GM19395 (cell line): ENCODE measurements around the gene UBE2E1.

Source experiments
- ATAC-seq: cut with Tn5 transposase; IDR thresholded peaks from one replicate; pipeline ENCODE4 v1.9.1; 2021; ENCODE audit warnings: mild to moderate bottlenecking, moderate library complexity; ENCODE audit not compliant: unreplicated experiment

The UBE2E1 gene

GRCh38 chr3:23817508-23818223 is 11.9 kb downstream of the UBE2E1 start:
- ATAC-seq = no peak

- ATAC-seq = peak; percentile 65
Observed at GRCh38 chr3:23819599-23820360, 14.0 kb downstream of the UBE2E1 start.

GRCh38 chr3:23820888-23821287 is 15.1 kb downstream of the UBE2E1 start:
- ATAC-seq = no peak

GRCh38 chr3:23821858-23822257 is 16.1 kb downstream of the UBE2E1 start:
- no peak for ATAC-seq

GRCh38 chr3:23822559-23822958 is 16.8 kb downstream of the UBE2E1 start:
- ATAC-seq = no peak

GRCh38 chr3:23823620-23824019 is 17.9 kb downstream of the UBE2E1 start:
- ATAC-seq = no peak

GRCh38 chr3:23824699-23825444 is 19.1 kb downstream of the UBE2E1 start:
- no peak for ATAC-seq

GRCh38 chr3:23825802-23826201 is 20.0 kb downstream of the UBE2E1 start:
- no peak for ATAC-seq

GRCh38 chr3:23826382-23827064 is 20.8 kb downstream of the UBE2E1 start:
- no peak for ATAC-seq

- peak; percentile 69 for ATAC-seq
Observed at GRCh38 chr3:23829242-23829934, 23.6 kb downstream of the UBE2E1 start.

- peak; percentile 87 for ATAC-seq
Observed at GRCh38 chr3:23830869-23831484, 25.2 kb downstream of the UBE2E1 start.

GRCh38 chr3:23831517-23832394 is 26.0 kb downstream of the UBE2E1 start:
- ATAC-seq = peak; percentile 17

GRCh38 chr3:23832523-23832922 is 26.8 kb downstream of the UBE2E1 start:
- ATAC-seq = no peak

- no peak for ATAC-seq
Observed at GRCh38 chr3:23834082-23834870, 28.5 kb downstream of the UBE2E1 start.

GRCh38 chr3:23835087-23835486 is 29.3 kb downstream of the UBE2E1 start:
- ATAC-seq = no peak

- no peak for ATAC-seq
Observed at GRCh38 chr3:23835802-23836201, 30.0 kb downstream of the UBE2E1 start.

- ATAC-seq = no peak
Observed at GRCh38 chr3:23836536-23837230, 30.9 kb downstream of the UBE2E1 start.

GRCh38 chr3:23837286-23837685 is 31.5 kb downstream of the UBE2E1 start:
- ATAC-seq = no peak
